AG08395 (cell line): ENCODE data around the gene ZC3H13.
A peak's percentile ranks its signal among the peaks of the same experiment; 100 is the strongest.

Source experiments
- DNase-seq: peaks from one replicate; pipeline ENCODE4 v3.0.0; 2012; ENCODE audit warnings: mixed read lengths, low spot score

The ZC3H13 gene

DNA sequence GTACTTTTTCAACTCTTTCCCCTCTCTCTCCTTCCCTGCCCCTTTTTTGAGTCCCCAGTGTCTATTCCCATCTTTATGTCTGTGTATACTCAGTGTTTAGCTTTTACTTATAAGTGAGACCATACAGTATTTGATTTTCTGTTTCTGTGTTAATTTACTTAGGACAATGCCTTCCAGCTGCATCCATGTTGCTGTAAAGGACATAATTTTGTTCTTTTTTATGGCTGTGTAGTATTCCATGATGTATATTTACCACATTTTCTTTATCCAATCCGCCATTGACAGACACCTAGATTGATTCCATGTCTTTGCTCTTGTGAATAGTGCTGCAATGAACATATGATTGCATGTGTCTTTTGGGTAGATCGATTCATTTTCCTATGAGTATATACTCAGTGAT, 10.7 kb upstream of the ZC3H13 start:
- no peak for DNase-seq

DNA sequence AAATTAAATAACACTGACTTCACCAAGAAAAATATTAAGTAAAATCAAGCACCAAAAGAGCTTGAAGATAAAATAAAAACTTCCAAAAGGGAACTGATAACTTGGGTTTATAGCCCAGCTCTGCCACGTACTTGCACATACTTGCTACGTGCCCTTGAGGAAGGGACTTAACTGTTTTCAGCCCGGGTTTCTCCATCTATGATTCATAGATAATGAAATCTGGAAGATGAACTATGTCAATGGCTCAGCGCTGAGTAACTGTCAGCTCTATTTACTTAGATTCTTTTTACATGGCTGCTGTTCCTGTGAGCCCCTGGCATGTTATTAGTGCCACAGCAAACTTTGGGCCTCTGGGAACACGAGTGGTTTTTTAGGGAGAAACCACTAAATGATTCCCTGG, 9.6 kb upstream of the ZC3H13 start:
- DNase-seq: no peak

DNA sequence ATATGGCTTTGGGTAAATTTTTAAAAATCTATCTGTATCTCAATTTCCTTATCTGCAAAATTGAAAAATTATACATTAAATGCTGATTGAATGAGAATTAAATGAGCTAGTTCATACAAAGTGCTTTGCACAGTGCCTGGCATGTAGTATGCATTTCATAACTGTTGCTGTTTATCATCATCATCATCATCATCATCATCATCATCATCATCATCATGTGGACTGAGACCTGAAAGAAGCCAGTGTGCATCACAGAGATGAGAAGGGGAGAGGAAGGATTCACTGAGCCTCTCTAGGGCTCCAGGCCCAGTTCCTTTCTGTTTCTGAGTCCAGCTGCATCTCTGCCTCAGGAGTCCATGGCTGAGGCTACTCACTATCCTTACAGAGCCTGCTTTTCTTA, 6.9 kb upstream of the ZC3H13 start:
- DNase-seq: no peak

DNA sequence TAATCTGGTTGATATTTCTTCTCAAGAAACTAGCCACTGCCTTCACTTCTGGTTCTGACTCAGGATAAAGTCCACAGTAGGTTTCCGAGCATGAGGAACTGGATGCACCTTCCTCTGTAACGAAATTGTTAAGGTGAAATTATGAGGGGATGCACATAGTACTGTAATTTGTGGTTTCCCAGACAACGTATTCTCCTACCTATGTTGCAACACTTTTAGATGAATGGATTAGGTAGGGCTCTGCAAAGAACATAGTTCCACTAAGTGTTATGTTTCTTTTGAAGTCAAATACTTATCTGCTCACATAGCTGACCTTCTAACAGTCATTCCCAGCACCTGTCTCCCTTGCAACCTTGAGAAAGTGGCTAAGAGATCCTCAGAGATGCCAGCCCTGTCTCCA, 5.7 kb upstream of the ZC3H13 start:
- DNase-seq: no peak

DNA sequence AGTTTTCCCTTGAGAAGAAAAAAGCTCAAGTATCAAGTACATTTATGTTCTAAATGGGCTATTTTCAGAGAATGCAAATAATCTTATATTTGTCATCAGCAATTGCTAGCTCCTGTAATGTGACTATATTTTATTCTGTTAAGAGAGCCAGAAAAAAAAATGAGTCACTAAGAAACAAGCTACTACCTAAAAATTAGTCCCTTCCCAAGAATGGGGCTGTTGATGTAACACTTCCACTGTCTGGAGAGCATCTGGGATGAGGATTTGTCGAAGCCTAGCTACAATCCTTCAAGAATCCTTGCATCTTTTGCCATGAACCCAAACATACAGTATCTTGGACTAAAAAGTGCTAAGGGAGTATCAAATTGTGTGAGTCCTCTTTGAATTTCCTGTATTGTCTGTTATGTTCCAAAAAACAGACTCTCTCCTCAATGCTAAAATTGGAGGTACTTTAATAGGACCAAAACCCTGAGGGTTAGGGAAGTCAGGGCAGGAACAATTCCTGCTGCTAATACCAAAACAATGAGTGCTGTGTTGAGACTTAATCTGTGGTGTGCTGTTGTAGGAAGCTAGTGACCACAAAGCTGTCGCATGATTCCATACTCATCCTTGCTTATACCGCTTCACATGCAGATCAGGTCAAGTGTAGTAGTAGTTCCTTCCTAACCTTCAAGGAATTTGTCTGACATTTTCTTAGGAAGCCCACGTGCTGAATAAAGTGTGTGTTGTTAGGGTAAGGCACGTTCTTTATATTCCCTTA, 4.9 kb upstream of the ZC3H13 start:
- DNase-seq: peak; percentile 32

DNA sequence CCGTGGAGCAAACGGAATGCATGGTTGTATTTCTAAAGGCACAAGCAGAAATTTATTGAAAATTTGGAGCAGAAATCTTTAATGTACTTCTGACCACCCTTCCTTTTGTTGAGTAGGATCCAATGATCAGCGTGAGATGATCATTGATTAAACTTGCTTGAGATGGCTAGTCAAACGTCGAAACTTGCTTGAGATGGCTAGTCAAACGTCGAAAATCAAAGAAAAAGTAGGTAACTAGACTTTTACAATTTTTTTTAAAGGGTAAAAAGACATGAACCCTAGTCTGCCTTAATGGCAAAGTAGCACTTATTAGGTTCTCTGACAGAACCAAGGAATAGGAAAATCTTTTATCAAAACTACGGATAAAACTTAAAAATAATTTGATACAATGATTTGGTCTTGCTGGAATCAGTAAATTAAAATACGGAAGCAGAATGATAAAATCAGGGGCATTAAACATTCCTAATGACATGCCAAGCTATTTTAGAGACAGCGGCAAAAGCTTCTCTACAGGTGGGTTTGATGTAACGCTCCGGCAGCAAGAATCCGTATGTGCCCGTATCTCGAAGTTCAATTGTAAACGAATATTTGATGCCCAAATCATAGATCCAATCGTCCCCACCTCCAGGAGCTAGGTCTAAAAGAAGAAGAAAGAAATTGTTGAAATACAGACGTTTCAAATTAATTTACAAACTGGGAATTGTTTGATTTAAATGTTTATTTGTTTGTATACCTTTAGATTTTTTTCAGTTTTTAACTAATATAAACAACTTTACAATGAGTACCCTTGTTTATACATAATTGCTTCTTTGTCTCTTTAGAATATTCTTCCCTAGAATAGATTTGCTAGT, 841 bp upstream of the ZC3H13 start:
- DNase-seq: no peak

DNA sequence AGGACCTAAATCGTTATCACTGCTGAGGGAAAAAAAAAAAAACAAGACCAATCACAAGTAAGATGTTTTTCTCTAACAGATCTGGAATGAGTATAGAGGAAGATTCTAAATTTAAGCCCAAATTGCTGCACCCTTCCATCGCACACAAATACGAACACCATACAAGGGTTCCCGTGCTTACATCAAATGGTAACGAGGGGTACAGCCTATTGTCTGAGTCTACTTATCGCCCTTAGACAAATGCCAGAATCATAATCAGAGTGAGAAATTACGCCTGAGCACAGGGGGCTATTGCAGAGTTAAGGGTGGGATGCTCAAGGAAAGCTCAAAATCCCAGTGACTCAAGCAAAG, 603 bp downstream of the ZC3H13 start:
- DNase-seq: no peak

DNA sequence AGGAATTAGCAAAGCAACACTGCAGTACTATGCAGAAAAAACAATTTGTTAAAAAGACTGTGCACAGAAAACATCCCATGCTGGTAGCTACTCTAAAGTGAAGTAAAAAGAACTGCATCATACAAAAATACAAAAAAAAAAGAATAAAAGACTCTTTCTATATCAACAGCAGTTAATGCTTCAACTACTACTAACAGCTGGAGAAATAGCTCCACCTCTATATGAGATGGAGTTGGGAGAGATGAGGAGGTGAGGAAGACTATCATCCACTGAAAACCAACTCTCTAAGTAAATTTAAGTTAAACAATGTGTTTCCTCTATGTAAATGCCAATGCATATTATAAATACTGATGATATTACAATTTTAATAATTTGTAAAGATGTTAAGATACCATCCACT, 1.8 kb downstream of the ZC3H13 start:
- no peak for DNase-seq

DNA sequence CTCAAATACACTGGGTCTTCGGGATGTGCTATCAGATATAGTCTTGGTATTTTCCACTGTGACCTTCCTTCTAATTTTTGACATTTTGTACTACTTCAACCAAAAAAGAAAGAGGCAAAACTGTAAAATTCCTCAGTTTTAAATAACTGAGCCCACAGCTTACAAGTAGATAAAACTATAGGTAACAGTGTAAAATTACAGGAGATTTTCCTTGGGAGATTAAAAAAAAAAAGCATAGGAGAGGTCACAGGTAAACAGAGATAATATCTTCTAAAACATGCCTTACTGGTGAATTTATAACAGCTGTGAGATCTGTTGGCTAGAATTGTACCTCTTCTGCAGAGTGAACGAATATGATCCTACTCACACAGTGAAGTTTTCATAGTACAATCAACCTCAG, 7.1 kb downstream of the ZC3H13 start:
- DNase-seq: no peak

DNA sequence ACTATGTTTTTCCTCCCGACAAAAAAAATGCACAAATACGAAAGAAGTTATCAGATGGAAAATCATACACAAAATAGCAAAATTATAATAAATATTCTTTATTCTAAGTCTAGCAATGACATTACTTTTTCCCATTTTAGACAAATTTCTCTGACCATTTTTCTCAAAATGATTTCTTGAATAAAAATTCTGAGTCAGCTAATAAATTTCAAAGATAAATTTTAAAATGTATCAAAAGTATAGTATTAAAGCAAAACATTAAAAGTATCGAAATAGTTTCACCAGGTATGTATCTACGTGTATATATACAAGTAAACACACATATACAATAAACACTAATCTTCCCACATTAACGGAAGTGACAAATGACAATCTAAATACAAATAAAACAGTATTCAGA, 8.9 kb downstream of the ZC3H13 start:
- no peak for DNase-seq

DNA sequence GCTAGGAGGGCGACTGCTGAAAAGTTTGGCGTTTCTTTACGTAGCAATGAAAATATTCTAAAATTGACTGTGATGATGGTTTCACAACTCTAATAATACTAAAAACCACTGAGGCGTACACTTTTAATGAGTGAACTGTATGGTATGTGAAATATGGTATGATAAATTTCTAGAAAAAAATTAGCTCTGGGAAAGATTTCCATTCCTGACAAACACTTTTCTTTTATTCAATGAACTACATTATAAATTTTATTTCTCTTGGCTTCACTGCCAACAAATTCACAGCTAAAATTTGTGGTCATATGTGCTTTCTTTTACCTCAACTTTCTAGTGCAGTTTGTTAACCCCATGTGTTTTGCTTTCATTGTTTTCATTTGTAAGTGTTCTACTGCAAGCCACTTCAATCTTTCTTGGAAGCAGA, 11.1 kb downstream of the ZC3H13 start:
- no peak for DNase-seq

DNA sequence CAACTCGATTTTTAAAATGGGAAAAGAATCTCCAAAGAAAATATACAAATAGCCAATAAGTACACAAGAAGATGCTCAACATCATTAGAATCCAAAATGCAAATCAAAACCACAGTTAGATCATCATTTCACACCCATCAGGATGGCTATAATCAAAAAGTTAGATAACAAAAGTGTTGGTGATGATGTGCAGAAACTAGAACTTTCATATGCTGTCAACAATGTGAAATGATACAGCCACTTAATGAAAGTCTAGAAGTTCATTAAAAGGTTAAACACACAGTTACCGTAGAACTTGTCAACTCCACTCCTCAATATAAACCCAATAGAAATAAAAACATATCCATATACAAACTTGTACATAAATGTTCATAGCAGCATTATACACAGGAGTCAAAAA, 11.8 kb downstream of the ZC3H13 start:
- no peak for DNase-seq

DNA sequence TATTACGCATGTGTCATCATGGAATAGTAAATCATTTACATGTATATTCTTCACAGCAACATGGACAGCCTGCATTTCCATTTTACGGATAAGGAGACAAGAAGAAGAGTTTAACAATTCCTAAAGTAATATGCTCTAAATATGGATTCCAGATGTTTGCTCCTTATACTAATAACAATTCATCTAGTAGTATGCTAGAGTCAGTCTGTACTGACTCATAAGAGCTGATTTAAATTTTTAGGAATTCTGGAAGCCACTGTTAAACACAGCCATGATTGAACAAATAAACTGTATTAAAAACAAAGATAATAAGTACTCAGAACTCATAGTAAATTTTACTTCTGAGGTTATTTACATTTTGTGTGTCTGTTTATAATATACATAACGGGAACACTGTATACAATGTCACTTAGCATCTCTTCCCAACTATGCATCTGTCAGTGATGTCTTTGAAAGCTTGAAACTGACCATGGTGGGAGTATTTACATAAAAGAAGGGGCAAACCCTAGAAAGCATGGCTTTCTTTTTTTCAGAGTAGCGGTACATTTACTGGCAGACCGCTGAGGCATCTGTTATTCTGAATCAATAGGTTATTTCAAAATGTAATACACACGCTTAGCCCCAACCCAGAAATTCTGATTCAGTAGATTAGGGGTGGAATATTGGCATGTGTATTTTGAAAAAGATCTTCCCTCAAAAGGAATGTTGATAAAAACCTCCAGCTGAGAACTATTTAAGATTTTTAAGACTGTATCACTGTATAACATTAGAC, 12.9 kb downstream of the ZC3H13 start:
- no peak for DNase-seq

DNA sequence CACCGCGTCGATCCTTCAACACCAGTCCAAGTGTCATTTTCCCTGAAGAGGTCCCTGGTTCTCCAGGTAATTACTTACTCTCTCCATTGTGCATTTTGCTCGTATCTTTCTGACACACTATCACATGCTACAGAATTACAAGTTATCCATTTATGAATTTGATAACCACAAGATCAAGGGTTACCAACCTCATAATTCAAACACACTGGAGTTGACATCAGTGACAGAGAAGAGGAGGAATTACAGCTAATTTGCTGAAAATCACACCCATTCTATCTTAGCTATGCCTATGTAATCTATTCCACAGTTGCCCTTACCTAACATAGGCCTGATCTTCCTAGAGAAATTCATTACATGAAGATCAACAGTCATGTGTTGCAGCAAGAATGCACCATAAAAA, 14.2 kb downstream of the ZC3H13 start:
- no peak for DNase-seq

DNA sequence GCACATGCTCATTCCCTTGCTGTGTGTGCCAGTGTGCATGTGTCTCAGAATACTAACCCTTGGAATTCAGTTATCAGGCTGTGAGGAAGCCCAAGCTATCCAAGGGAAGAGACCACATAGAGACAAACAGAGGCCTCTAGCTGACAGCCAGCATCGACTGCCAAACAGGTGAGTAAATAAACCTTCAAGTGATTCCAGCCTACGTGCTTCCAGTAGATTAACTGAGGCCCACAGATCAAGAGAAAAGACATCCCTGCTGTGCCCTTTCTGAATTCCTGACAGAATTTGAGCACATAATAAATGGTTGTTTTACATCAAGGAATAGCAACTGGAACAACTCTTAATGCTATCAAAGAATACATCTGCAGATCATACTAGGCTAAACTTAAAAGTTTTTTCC, 17.5 kb downstream of the ZC3H13 start:
- no peak for DNase-seq

DNA sequence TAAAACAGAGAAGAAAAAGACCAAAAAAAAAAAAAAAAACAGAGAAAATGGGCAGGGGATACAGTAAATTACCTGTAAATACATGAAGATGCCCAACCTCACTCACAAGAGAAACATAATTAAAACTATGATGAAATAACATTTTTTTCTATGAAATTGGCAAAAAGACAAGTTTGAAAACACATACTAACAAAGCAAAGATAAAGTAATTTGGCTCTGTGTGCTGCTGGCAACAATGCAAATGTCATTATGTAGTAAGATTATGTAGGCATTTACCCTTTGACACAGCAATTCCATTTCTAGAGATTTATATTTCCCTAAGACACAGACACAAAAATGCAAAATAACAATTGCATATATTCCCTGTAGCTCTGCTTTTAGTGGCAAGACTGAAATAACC, 20.2 kb downstream of the ZC3H13 start:
- no peak for DNase-seq

DNA sequence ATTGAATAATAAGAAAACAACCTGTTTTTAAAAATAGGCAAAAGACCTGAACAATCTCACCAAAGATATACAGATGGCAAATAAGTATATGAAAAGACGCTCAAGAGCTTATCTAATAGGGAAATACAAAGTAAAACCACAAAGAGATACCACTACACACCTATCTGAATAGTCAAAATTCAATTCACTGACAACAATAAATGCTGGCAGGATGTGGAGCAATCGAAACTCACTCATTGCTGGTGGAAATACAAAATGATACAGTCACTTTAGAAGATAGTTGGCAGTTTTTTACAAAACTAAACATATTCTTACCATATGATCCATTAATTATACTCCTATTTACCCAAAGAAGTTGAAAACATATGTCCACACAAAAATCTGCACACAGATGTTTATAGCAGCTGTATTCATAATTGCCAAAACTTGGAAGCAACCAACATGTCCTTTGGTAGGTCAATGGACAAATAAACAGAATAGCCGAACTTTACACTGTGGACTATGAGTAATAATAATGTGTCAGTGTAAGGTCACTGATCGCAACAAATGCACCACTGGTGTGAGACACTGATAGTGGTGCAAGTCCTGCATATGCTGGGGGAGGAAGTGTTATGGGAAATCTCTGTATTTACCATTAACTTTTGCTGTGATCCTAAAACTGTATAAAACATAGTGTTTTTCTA, 20.8 kb downstream of the ZC3H13 start:
- no peak for DNase-seq

DNA sequence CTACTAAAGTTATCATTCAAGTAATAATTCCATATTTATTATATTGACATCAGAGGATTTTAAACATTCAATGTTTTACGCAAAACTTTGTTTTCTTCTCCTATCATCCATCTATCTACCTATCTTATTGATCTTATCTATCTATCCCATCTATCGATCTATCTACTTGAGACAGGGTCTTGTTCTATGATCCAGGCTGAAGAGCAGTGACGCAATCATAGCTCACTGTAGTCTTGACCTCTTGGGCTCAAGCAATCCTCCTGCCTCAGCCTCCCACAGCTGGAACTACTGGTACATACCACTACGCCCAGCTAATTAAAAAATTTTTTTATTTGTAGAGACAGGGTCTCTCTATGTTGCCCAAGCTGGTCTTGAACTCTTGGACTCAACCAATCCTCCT, 27.4 kb downstream of the ZC3H13 start:
- no peak for DNase-seq

DNA sequence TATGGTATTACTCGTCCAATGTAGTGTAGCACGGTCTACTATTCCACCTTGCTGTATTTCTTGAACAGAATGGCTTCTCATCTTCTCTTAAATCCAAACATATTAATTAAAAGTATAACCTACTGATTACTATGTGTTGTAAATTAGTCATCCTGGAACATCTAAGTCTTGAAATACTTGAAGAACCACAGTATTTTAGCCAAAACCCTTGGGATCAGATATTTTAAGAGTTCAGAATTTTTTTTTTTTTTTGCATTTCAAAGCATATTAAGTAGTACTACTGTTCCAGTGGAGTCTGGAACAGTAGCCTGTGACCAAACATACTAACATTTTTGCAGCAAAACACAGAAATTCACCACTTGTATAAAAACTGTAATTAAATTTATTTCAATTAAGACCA, 30.1 kb downstream of the ZC3H13 start:
- no peak for DNase-seq

DNA sequence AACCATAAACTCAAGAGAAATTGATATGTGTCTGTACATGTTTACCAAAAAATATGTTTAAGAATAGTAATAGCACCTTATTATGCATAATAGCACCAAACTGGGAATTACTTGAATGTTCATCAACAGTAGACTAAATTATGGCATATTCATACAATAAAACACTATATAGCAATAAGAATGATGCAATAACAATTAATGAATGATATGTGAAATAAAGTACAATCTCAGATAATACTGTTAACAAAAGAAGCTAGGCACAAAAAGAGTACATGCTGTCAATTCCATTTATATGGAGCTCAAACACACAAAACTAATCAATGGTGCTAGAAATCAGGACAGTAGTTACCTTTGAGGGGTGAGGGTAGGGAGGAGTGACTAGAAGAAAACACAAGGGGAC, 36.3 kb downstream of the ZC3H13 start:
- no peak for DNase-seq

DNA sequence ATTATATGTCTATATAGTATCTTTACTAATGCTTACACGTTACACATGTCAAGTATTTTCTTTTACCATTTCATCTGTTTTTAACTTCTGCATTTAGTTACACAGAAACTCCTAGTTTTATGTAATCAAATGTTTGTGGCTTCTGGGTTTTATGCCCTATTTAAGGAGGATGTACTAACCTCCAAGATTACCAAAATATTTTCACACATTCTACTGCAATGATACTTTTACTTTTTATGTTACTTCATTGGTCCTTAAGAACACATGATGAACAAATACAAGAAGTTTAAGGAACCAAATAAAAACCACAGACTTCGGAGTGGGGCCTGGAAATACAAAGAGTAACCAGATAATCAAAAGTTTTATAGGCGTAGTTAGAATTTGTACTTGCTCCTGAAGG, 37.2 kb downstream of the ZC3H13 start:
- DNase-seq: no peak

DNA sequence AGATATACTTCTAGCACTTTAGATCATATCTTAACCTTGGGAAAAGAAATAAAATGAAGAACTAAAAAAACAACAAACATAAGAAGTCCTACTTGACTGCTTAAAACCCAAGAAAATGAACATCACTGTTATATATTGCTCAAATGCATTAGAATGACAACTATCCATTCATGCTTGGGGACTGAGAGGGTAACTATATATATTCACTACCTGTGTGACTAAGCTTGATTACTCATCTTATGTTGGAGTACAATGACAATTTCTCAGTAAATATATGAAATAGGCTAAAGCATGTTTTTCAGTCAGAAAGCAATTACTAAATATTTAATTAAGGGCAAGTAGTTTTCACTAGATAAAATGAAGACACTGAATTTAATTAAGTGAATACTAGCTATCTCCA, 40.1 kb downstream of the ZC3H13 start:
- no peak for DNase-seq
